Endometrium (tissue), 2 donors: Measurements from ENCODE around the gene ARHGAP28.

Experiments used
- FAIRE-seq: peaks from 2 replicates; lab custom pipeline; 2012; peaks lifted over from hg19 to GRCh38; lab: Jason Lieb, UNC
- donor health status: control.
- donor health status: control.

ARHGAP28 gene

DNA sequence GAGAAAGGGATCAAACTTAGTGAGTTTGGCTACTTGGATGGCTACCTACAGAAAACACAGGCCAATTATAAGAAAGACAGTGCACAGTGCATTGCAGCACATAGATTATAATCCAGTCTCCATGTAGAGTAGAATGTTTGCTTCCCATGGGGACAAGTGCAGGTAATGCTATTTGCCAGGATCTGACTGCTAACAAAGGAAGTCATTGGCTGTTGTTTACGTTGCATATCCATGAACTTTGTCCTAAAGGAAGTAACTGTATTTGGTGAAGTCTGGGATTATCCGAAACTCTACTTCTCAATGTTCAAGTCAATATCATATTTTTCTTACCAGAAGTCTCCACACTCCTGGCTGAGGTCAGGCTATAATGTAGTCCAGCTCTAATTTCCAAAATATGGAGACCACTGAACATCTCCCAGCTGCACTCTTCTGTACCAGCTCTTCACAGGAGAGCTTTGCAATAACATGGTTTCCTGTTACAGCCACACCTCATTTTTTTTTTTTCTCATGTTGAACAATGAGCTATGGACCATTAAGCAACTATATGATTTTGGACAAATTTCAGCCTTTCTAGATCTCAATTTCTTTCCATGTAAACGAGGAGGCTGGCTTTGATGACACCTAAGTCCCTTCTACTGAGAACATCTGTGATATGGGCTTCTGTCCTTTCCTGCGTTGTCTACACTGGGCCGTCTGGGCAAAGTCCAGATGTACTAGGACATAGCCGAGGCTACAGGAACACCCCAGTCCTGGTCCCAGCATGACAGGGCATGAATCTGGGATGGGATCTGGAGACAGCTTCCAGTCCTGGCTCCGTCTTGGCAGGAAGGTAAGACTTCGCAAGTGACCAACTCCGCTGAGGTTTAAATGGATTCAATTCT lies 233.3 kb downstream of the ARHGAP28 start:
- no peak for FAIRE-seq

DNA sequence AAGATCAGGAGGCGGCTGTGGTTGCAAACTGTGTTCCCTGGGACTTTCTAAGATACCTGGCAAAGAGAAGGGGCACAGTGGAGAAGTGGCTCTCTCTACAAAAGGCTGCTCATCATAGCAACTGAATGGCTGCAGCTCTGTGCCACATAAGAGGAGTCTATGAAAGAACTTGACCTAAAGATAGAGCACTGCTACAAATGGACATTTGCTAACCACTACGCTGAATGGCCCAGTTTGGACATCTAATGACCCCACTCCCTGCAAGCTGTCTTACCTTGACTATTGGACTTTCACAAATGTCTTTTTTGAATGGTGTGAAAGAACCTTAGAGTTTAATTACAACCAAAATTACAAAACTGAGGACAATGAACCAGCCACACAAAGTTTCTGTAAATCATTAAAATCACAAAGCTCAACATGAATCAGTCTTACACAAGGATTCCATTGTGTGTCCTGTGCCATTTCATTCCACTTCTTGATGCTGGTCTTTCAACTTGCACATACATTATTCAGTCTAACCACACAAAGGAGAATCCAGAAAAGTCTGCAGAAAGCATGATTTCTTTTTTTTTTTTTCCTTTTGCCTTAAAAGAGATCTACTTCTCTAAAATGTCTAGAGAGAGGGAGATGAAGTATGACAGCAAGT lies 234.1 kb downstream of the ARHGAP28 start:
- no peak for FAIRE-seq
